ENCODE measurements around the gene TBX1. TPM values are rescaled to one million over a fixed set of nuclear protein-coding genes. Genes with fewer than 3 reads are reported as not detected.

Gene TBX1
- total RNA-seq, 1 experiment from 2014 or later, result 5.3 TPM

DNA sequence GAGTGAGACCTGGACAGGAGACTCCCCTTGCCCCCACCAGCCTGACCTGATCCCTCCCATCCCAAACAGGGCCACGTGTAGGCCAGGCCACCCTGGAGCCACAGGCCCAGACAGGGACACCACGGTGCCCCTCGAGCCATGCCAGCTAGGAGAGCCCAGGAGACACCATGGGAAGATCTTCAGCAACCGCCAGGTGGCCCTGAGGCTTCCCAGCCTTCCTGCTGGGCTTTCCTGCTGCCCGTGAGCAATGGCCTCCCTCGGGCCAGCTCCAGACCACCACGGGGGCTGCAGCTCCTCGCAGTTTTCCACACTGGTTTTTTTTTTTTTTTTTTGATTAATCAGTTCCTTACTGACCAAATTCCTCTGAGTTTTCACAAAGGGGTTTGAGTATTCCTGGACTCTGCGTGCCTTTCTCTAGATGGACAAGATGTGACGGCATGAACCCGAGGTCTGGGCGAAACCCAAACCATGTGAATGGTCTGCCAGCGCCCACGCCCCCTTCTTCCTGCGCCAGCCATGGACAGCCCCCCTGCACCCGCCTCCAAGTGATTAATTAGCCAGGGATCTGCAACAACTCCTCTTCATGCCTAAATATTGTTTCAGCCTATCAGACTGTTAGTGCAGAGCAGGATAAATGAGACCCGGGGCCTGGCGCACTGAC, 40.9 kb downstream of the TBX1 start:
- DNase-seq, result no peak
- Mint-ChIP-seq H3K4me3 (ENCODE audit: unreplicated experiment) (no peak overlapping the region), H3K36me3 (ENCODE audit: insufficient read depth, unreplicated experiment) (no peaks in the 10 kb centered on the region), H3K4me1 (ENCODE audit: low read depth, unreplicated experiment) (no peaks in the 10 kb centered on the region), H3K9me3 (ENCODE audit: unreplicated experiment) (no peaks in the 10 kb centered on the region), H3K27ac (ENCODE audit: unreplicated experiment) (no peak overlapping the region), H3K27me3 (ENCODE audit: insufficient read depth, unreplicated experiment) (no peaks in the 10 kb centered on the region)
- intact Hi-C loops (cut with micrococcal nuclease; ENCODE audit: unreplicated experiment), result no loop called here
- Histone ChIP-seq H3K9me3 (no peaks in the 10 kb centered on the region), H3K4me1 (no peaks in the 10 kb centered on the region), H3K4me3 (ENCODE audit: low read depth, low read length) (no peak overlapping the region), H3K36me3 (ENCODE audit: control insufficient read depth, insufficient read depth, low read length) (no peaks in the 10 kb centered on the region), H3K27me3 (replicated peaks; ENCODE audit: control insufficient read depth, insufficient read depth, low read length) (no peaks in the 10 kb centered on the region)
- POLR2A ChIA-PET, result interaction anchor here (0.6 kb wide), 1 partner anchor 622 kb away, joined by 3 read pairs; no protein-coding TSS in a partner anchor
- TF ChIP-seq, protein P1, sequence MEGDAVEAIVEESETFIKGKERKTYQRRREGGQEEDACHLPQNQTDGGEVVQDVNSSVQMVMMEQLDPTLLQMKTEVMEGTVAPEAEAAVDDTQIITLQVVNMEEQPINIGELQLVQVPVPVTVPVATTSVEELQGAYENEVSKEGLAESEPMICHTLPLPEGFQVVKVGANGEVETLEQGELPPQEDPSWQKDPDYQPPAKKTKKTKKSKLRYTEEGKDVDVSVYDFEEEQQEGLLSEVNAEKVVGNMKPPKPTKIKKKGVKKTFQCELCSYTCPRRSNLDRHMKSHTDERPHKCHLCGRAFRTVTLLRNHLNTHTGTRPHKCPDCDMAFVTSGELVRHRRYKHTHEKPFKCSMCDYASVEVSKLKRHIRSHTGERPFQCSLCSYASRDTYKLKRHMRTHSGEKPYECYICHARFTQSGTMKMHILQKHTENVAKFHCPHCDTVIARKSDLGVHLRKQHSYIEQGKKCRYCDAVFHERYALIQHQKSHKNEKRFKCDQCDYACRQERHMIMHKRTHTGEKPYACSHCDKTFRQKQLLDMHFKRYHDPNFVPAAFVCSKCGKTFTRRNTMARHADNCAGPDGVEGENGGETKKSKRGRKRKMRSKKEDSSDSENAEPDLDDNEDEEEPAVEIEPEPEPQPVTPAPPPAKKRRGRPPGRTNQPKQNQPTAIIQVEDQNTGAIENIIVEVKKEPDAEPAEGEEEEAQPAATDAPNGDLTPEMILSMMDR (IDR thresholded peaks at IDR 0.05; ENCODE audit: insufficient read depth in 1 of 2, low read depth in 1 of 2, low read length in 1 of 2, severe bottlenecking in 1 of 2, unreplicated experiment in 1 of 2), result peak in 1 of 2 experiments; percentile 5
- BruUV-seq (replicated peaks), result no TSS peak
- CTCF ChIA-PET, result interaction anchor here (0.7 to 1.5 kb wide), 6 partner anchors 28 to 109 kb away, joined by 3 to 14 read pairs (median 4); no protein-coding TSS in a partner anchor

DNA sequence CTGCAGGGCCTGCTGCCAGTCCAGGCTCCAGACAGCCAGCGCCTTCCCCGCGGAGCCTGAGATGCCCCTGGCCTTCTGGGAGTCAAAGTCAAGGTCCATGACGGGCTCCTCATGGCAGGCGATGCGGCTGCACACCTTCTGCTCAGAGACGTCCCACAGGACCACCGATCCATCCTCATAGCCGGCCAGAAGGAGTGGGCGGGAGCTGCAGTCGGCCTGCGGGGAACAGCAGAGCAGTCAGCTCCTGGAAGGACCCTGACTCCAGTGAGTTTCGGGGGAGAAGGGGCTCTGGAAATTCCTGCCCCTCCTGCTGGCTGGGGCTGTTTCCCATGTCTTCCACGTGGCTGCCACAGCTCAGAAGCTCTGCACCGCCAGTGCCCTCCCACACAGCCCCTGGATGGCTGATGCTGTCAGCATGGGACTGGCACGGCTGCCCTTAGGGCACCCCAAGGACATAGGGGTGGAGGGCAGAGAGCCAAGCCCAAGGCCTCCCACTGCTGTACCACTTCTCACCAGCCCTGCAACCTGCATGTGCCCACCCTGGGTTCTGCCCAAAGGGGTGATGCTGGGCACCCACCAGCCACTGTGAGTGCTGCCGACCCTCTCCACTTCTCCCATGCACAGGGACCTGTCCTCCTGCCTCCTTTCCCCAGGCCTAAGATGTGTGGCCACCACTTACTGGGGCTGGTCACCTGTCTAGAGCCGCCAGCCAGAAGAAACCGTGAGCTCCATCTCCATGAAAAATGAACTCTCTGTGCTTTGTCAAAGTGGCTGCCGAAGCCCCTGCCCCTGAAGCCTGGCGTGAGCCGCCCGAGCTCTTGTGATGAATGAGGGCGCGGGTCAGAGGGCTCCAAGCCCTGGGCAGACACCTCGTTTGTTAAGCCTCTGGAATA, 41.7 kb downstream of the TBX1 start:
- Histone ChIP-seq H3K4me1 (no peaks in the 10 kb centered on the region), H3K4me3 (ENCODE audit: low read depth, low read length) (no peak overlapping the region), H3K9me3 (no peaks in the 10 kb centered on the region), H3K36me3 (ENCODE audit: control insufficient read depth, insufficient read depth, low read length) (no peaks in the 10 kb centered on the region), H3K27me3 (replicated peaks; ENCODE audit: control insufficient read depth, insufficient read depth, low read length) (no peaks in the 10 kb centered on the region)
- no peak for DNase-seq
- no peaks in the 10 kb centered on the region for H3K4me1 Mint-ChIP-seq (ENCODE audit: low read depth, unreplicated experiment)
- H3K27ac Mint-ChIP-seq (ENCODE audit: unreplicated experiment), result no peak overlapping the region
- H3K9me3 Mint-ChIP-seq (ENCODE audit: unreplicated experiment), result no peaks in the 10 kb centered on the region
- no peaks in the 10 kb centered on the region for H3K27me3 Mint-ChIP-seq (ENCODE audit: insufficient read depth, unreplicated experiment)
- no TSS peak for BruUV-seq (replicated peaks)
- CTCF ChIA-PET, result no interaction called here
- no peaks in the 10 kb centered on the region for H3K36me3 Mint-ChIP-seq (ENCODE audit: insufficient read depth, unreplicated experiment)
- POLR2A ChIA-PET, result no interaction called here
- TF ChIP-seq, protein P1 (IDR thresholded peaks at IDR 0.05; ENCODE audit: insufficient read depth in 1 of 2, low read depth in 1 of 2, low read length in 1 of 2, severe bottlenecking in 1 of 2, unreplicated experiment in 1 of 2), result no peak
- H3K4me3 Mint-ChIP-seq (ENCODE audit: unreplicated experiment), result no peak overlapping the region
- intact Hi-C loops (cut with micrococcal nuclease; ENCODE audit: unreplicated experiment), result no loop called here

DNA sequence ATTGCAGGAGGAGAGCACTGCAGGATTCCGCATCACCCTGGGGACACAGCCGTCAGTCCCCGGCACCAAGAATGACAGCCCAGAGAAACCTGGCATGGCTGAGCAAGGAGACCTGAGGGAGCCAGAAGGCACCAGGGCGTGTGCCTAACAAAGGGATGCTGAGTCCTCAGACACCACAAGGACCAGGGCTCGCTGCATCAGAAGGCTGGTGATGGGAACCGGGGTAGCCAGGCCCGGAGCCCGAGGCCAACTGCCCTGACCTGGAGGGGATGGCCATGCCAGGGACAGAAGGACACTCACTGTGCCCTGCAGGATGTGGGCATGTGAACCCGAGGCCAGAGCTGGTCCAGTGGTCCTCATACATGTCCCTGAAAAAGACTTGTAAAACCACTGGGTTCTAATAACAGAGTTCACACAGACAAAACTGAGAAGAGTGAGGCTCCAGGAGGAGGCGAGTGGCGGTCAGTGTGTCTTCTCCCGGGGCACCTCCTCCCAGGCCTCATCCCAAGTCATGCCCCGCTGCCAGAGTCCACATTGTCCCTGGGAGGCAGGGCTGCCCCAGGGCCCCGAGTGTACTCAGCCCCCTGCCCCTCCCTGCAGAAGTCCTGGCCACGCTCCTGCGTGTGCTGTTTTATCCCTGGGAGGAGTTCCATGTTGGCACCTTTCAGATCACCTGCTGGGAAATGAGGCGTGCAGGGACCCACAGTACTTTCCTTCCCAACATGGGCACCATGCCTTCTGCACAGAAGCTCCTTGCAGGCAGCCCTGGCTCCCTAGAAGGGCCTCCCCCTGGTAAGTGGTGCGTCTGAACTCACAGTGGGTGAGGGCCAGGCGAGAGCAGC, 42.5 kb downstream of the TBX1 start:
- TF ChIP-seq, protein P1 (IDR thresholded peaks at IDR 0.05; ENCODE audit: insufficient read depth in 1 of 2, low read depth in 1 of 2, low read length in 1 of 2, severe bottlenecking in 1 of 2, unreplicated experiment in 1 of 2), result no peak
- no peaks in the 10 kb centered on the region for H3K4me1 Mint-ChIP-seq (ENCODE audit: low read depth, unreplicated experiment)
- H3K36me3 Mint-ChIP-seq (ENCODE audit: insufficient read depth, unreplicated experiment), result no peaks in the 10 kb centered on the region
- no peaks in the 10 kb centered on the region for H3K27me3 Mint-ChIP-seq (ENCODE audit: insufficient read depth, unreplicated experiment)
- ChIA-PET CTCF (no interaction called here), POLR2A (no interaction called here)
- intact Hi-C loops (cut with micrococcal nuclease; ENCODE audit: unreplicated experiment), result no loop called here
- BruUV-seq (replicated peaks), result no TSS peak
- H3K9me3 ChIP-seq, result no peaks in the 10 kb centered on the region
- H3K4me3 ChIP-seq (ENCODE audit: low read depth, low read length), result no peak overlapping the region
- H3K9me3 Mint-ChIP-seq (ENCODE audit: unreplicated experiment), result no peaks in the 10 kb centered on the region
- H3K36me3 ChIP-seq (ENCODE audit: control insufficient read depth, insufficient read depth, low read length), result no peaks in the 10 kb centered on the region
- H3K4me3 Mint-ChIP-seq (ENCODE audit: unreplicated experiment), result no peak overlapping the region
- DNase-seq, result peak in 1 of 2 experiments; percentile 14
- H3K4me1 ChIP-seq, result no peaks in the 10 kb centered on the region
- H3K27me3 ChIP-seq (replicated peaks; ENCODE audit: control insufficient read depth, insufficient read depth, low read length), result no peaks in the 10 kb centered on the region
- no peak overlapping the region for H3K27ac Mint-ChIP-seq (ENCODE audit: unreplicated experiment)

Measured in Caco-2 (cell line).